GM18520 (cell line): ENCODE results near the gene NFIX.

Experiments used
- ATAC-seq: cut with Tn5 transposase; IDR thresholded peaks from one replicate; pipeline ENCODE4 v1.9.1; 2021; ENCODE audit not compliant: unreplicated experiment

The NFIX gene

GRCh38 chr19:13089139-13089856 lies 94.0 kb downstream of the NFIX start:
- no peak for ATAC-seq

GRCh38 chr19:13089857-13090507 lies 94.7 kb downstream of the NFIX start:
- no peak for ATAC-seq

GRCh38 chr19:13090511-13091231 lies 95.4 kb downstream of the NFIX start:
- ATAC-seq = no peak

DNA sequence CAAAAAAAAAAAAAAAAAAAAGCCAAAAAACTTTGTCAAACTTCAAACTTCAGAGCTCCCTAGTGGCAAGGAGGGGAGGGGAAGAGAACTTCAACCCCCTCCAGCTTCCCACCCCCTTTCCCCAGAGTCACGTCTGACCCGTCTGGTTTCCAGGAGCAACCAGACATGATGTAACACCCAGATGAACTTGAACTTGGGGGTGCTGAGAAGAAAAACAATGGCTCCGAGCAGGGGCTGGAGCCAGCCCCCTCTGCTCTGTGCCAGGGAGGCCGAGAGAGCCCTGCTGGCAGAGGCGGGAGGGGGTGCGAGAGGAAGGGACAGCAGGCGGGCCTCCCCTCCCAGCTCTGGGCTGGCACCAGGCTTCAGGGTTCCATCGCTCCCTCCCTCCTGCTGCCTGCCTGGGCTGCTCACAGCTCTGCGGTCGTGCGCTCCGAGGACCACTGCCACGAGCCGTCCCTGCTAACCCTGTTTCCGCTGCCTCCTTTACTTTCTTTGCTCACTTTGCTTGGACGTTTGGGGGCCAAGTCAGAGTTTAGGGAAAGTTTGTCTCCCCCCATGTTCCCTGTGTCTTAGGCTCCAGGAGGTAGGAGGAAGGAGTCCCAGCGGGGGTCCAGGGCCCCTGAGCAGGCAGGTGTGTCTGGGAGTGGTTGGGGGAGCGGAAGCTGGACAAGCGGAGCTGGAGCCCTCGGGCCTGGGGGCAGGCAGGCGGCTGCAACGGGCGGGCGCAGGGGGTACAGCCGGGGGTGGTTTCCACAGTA lies 96.3 kb downstream of the NFIX start:
- no peak for ATAC-seq

GRCh38 chr19:13092158-13092543 lies 96.9 kb downstream of the NFIX start:
- ATAC-seq = no peak

- no peak for ATAC-seq
Observed at GRCh38 chr19:13092606-13093235, 97.4 kb downstream of the NFIX start.

GRCh38 chr19:13093407-13094105 lies 98.3 kb downstream of the NFIX start:
- ATAC-seq = no peak

GRCh38 chr19:13094106-13094504 lies 98.8 kb downstream of the NFIX start:
- ATAC-seq = no peak

GRCh38 chr19:13094771-13095392 lies 99.6 kb downstream of the NFIX start:
- no peak for ATAC-seq

DNA sequence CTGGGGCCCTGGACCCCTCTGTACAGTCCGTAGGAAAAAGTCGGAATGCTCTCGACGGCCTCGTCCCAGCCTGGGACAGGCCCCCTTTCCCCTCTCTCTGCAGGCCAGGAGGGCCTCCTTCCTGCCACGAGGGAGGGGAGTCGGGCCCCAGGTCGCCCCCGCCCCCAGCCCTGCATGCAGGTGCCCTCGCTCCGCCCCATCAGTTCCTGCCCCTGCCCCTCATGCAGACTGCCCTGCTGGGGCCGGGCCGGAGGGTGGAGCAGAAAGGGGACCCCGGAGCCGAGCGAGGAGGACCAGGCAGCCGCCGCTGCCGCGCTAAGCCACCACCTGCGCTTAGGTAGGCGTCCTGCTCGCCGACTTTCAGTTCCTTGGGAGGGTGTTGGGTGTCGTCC lies 100.1 kb downstream of the NFIX start:
- no peak for ATAC-seq

DNA sequence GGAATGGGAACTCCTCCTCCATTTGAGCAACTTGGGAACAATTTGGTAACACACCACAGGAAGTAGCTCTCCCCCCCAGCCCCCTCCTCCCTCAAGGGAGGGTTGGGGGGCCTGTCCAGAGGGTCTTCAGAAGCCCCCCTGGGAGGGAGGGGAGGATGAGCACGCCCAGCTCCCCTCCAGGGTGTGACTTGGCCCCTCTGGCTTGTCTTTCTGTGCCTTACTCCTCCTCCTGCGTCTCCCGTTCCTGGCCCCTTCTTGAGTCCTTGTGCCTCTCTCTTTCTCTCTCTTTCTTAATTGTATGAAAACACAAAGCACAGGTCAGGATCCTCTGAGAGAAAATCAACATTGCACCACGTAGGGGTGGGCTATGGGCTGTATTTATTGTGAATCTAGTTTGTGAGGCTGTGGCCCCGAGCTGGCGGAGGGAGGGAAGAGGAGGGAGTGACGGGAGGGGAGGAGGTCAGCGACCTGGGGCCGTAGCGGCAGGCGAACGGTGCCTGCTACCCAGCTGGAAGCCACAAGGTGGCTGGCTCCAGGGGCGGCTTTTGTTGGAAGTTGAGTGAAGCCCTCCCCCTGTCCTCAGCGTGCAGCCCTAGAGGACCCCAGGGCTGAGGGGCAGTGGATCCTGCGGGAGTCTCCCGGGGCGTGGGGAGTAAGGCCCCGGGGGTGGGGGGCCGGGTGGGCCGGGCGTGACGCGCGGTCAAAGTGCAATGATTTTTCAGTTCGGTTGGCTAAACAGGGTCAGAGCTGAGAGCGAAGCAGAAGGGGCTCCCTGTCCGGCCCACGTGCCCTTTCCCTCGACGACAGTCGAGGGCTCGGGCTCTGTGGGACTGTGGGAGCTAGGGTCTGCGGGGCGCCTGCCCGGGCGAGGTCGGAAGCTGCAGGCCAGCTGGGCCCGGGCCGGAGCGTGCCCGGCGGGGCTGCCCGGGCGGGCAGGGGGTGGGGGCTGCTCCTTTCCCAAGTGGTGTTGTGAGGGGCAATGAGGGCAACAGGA lies 101.0 kb downstream of the NFIX start:
- no peak for ATAC-seq

GRCh38 chr19:13097033-13097462 lies 101.8 kb downstream of the NFIX start:
- ATAC-seq = no peak

DNA sequence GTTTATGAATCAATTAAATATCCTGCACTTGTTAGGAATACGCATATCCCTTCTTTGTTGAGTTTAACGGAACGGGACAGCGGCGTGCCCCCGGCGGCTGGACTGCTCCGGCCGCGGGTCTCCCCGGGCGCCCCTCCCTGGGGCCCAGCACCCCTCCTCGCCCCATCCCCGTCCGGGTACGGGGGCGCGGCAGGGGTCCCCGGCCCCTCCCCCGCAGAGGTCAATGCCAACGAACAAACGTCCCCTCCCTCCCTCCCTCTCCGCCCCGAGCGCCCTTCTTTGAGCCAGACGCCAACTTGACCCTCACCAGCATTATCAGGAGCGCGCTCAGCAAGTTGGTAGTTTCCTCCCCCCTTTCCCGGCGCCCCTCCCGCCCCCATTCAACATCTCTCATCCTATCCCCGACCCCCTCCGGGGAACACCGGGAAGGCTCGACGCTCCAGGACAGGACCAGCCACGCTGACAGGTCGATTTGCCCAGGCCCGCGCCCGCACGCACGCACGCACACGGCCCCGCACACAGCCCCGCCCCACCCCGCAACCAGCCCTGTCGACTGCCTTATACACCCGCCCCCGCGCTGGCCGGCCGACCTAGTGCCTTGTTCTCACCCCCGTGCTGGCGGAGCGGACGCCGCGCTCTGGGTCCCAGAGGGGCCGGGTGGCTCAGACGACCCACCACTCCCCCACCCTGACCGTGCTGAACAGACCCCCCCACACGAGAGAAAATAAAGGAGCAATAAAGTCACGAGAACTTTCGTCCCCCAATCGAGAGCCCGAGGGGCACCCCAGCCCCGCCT lies 102.4 kb downstream of the NFIX start:
- no peak for ATAC-seq

DNA sequence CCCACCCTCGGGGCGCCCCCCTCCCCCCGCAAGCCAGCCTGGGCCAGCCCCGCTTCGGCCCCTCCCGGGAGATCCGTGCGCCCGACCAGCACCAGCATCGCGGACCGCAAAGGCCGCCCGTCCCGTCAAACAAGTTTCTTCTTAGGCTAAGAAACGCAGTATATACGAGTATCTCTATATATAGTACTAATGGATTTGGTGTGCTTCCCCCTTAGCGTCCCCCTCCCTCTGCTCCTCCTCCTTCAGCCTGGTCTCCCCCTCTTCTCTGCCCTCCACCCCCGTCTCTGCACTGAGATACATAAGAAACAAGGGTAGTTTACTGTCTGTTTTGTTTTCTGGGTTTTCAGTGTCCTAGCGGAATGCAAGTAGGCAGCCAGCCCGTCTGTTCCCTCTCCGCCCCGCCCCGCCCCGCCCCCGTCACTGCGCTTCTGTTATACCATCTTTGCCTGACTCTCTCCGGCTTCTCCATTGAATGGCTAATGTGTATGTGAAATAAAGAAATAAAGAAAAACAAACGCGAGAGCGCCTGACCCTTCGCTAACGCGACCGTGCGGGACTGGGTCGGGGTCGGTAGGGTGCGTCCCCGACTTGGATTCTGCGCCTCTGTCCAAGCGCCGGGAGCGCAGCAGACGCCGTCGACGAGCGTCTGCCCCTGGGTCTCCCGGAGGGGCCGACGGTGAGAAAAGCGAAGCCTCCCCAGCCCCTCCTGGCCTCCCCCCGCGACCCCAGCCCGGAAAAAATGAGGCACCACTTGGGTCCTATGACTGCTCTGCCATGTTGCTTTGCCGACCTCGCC lies 103.2 kb downstream of the NFIX start:
- ATAC-seq = no peak

DNA sequence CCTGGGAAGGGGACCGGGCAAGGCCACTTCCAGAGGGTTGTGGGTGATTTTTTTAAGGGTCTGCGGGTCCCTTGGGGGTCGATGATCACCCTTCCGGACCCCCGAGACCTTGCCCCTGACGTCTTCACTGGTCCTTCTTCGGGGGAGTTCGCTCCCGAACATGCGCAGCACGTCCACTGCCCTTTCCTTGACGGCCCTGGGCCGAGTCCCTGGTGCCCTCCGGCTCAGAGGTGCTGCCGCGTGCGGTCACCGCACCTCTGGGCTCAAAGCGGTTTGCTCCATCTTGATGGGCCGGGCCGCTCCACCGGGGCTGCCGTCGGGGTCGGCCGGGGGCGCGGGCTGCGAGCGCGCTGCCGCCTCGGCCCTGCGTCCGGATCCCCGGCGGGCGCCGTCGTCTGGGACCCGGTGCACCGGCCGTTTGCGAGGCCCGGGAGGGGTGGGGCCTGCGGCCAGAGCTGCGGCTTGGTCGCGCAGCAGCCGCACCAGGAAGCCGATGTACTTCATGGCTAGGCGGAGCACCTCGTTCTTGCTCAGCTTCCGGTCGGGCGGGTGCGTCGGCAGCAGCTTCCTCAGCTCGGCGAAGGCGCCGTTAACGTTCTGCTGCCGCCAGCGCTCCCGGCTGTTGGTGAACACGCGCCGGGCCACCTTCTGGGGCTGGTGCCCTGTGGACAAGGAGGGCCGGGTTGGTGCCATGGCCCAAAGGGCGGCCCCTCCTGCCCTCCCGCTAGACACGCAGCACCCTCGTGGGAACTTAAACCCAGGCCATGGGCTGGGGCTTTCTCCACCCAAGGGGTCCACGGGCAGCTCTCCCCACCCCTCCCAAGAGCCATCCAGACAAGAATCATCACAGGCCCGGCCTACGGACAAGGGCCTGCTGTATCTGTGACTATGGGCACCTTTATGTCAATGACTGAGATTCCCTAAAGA lies 104.1 kb downstream of the NFIX start:
- ATAC-seq = peak; percentile 25

DNA sequence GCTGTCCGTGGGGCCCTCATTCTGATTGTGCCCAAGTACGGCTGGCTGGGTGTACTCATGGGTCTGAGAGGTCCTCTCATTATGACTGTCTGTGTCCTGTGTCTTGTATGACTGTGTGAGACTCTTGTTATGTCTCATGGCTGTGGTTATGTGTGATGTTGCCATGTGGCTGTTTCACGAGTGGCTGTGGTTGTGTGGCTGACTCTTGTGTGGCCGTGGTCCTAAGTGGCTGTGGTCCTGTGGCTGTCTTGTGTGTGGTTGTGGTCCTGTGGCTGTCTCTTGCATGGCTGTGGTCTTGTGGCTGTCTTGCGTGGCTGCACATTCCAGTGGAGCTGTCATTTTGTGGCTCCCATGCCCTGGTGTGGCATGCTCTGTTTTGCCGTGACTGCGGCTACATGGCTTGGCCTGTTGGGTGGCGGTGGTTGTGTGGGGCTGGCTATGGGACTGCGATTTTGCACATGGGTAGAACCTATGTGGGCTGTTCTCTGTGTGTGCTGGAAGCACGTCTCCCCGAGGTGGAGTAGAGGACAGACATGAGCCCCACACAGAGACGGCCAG lies 104.8 kb downstream of the NFIX start:
- peak; percentile 27 for ATAC-seq
